KMS-11 (cell line): Measurements from ENCODE around the gene CRYBG1.

Source experiments
- H2AFZ ChIP-seq: fragments of 200-600 bp; sonication (generic); 2 replicates; pipeline ENCODE4 v1.6.1; 2016; ENCODE audit warnings: antibody characterized with exemption, mixed run types, low read depth
- H3K27ac ChIP-seq: fragments of 200-600 bp; sonication (generic); 2 replicates; pipeline ENCODE4 v1.6.1; 2016; ENCODE audit warnings: mild to moderate bottlenecking, mixed run types
- H3K27me3 ChIP-seq: fragments of 200-600 bp; sonication (generic); 2 replicates; pipeline ENCODE4 v1.6.1; 2017; ENCODE audit warnings: mild to moderate bottlenecking, low read depth, mixed run types, moderate library complexity; ENCODE audit not compliant: insufficient read depth
- H3K36me3 ChIP-seq: fragments of 200-600 bp; sonication (generic); 2 replicates; pipeline ENCODE4 v1.6.1; 2017; ENCODE audit warnings: mild to moderate bottlenecking, mixed run types; ENCODE audit not compliant: insufficient read depth
- H3K4me1 ChIP-seq: fragments of 200-600 bp; sonication (generic); 2 replicates; pipeline ENCODE4 v1.6.1; 2016; ENCODE audit warnings: mild to moderate bottlenecking, low read depth, mixed run types; ENCODE audit not compliant: poor library complexity, severe bottlenecking
- H3K4me2 ChIP-seq: fragments of 200-600 bp; sonication (generic); 2 replicates; pipeline ENCODE4 v1.7.0; 2016; ENCODE audit warnings: mild to moderate bottlenecking, mixed run types
- H3K4me3 ChIP-seq: fragments of 200-600 bp; sonication (generic); IDR thresholded peaks from 2 replicates; pipeline ENCODE4 v1.6.1; 2017; ENCODE audit warnings: low read depth, low read length, mixed read lengths; ENCODE audit not compliant: insufficient read depth
- H3K79me2 ChIP-seq: fragments of 200-600 bp; sonication (generic); 2 replicates; pipeline ENCODE4 v1.6.1; 2016; ENCODE audit warnings: low read depth, mixed run types; ENCODE audit not compliant: insufficient read depth
- H3K9ac ChIP-seq: fragments of 200-600 bp; sonication (generic); 2 replicates; pipeline ENCODE4 v1.6.1; 2016; ENCODE audit warnings: mild to moderate bottlenecking, mixed run types
- H4K20me1 ChIP-seq: fragments of 200-600 bp; sonication (generic); 2 replicates; pipeline ENCODE4 v1.6.1; 2016; ENCODE audit warnings: mild to moderate bottlenecking, mixed run types; ENCODE audit not compliant: insufficient read depth
- TF ChIP-seq, protein P1 (sequence below): fragments of 200-600 bp; sonication (generic); conservative IDR thresholded peaks from 2 replicates; pipeline ENCODE4 v1.6.1; 2017; ENCODE audit warnings: low read depth, mild to moderate bottlenecking, antibody characterized with exemption, low read length, moderate library complexity, mixed read lengths

Gene CRYBG1

GRCh38 chr6:106549521-106549920 is 189.0 kb downstream of the CRYBG1 start:
- TF ChIP-seq, protein P1, sequence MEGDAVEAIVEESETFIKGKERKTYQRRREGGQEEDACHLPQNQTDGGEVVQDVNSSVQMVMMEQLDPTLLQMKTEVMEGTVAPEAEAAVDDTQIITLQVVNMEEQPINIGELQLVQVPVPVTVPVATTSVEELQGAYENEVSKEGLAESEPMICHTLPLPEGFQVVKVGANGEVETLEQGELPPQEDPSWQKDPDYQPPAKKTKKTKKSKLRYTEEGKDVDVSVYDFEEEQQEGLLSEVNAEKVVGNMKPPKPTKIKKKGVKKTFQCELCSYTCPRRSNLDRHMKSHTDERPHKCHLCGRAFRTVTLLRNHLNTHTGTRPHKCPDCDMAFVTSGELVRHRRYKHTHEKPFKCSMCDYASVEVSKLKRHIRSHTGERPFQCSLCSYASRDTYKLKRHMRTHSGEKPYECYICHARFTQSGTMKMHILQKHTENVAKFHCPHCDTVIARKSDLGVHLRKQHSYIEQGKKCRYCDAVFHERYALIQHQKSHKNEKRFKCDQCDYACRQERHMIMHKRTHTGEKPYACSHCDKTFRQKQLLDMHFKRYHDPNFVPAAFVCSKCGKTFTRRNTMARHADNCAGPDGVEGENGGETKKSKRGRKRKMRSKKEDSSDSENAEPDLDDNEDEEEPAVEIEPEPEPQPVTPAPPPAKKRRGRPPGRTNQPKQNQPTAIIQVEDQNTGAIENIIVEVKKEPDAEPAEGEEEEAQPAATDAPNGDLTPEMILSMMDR: no peak
- no peaks in the 10 kb centered on the region for H3K36me3 ChIP-seq
- no peak overlapping the region for H3K4me3 ChIP-seq
- no peak overlapping the region for H3K27ac ChIP-seq
- no peaks in the 10 kb centered on the region for H3K27me3 ChIP-seq
- no peaks in the 10 kb centered on the region for H3K79me2 ChIP-seq
- no peak overlapping the region for H3K9ac ChIP-seq
- no peaks in the 10 kb centered on the region for H3K4me1 ChIP-seq
- no peak overlapping the region for H2AFZ ChIP-seq
- no peaks in the 10 kb centered on the region for H4K20me1 ChIP-seq
- no peak overlapping the region for H3K4me2 ChIP-seq

DNA sequence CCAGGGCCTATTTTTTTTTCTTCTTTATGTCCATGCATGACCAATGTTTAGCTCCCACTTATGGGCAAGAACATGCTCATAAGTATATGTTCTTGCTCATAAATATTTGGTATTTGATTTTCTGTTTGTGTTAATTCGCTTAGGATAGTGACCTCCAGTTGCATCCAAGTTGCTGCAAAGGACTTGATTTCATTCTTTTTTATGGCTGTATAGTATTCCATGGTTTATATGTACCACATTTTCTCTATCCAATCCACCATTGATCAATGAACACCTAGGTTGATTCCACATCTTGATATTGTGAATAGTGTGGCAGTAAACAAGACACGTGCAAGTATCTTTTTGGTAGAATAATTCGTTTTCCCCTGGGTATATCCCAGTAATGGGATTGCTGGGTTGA is 190.6 kb downstream of the CRYBG1 start:
- H4K20me1 ChIP-seq: no peaks in the 10 kb centered on the region
- no peaks in the 10 kb centered on the region for H3K36me3 ChIP-seq
- no peak overlapping the region for H3K27ac ChIP-seq
- no peaks in the 10 kb centered on the region for H3K27me3 ChIP-seq
- no peak overlapping the region for H2AFZ ChIP-seq
- H3K79me2 ChIP-seq: no peaks in the 10 kb centered on the region
- H3K4me2 ChIP-seq: no peak overlapping the region
- no peak overlapping the region for H3K9ac ChIP-seq
- no peaks in the 10 kb centered on the region for H3K4me1 ChIP-seq
- TF ChIP-seq, protein P1: no peak
- no peak overlapping the region for H3K4me3 ChIP-seq

DNA sequence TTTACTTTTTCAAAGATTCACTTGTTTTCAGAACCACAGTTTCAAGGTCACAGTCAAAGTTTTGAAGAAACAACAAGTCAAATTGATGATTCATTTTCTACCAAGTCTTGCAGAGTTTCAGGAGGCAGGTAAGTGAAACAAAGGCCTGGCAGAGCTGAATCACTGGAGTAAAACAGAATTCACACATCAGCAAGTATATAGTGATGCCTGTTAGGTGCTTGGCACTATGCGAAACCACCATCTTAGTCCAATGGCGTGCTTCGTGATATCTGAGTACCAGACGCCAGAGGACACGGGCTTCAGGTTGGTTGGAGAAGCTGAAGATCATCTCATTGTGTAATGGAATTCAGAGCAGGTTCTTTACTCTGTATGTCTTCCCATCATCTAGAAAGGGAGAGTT is 192.9 kb downstream of the CRYBG1 start:
- no peak overlapping the region for H3K4me3 ChIP-seq
- H3K79me2 ChIP-seq: no peaks in the 10 kb centered on the region
- no peaks in the 10 kb centered on the region for H3K4me1 ChIP-seq
- H3K36me3 ChIP-seq: no peaks in the 10 kb centered on the region
- H2AFZ ChIP-seq: no peak overlapping the region
- no peak overlapping the region for H3K9ac ChIP-seq
- no peak overlapping the region for H3K4me2 ChIP-seq
- no peaks in the 10 kb centered on the region for H3K27me3 ChIP-seq
- H4K20me1 ChIP-seq: no peaks in the 10 kb centered on the region
- no peak overlapping the region for H3K27ac ChIP-seq
- TF ChIP-seq, protein P1: no peak

- no peak overlapping the region for H3K4me3 ChIP-seq
Observed at GRCh38 chr6:106555767-106556166, 195.2 kb downstream of the CRYBG1 start.

More at GRCh38 chr6:106555767-106556166, 195.2 kb downstream of the CRYBG1 start:
- H3K4me1 ChIP-seq: no peaks in the 10 kb centered on the region
- H3K9ac ChIP-seq: no peak overlapping the region
- no peaks in the 10 kb centered on the region for H3K36me3 ChIP-seq
- TF ChIP-seq, protein P1: no peak
- H4K20me1 ChIP-seq: no peaks in the 10 kb centered on the region
- H2AFZ ChIP-seq: no peak overlapping the region
- H3K4me2 ChIP-seq: no peak overlapping the region
- H3K27me3 ChIP-seq: no peaks in the 10 kb centered on the region
- H3K27ac ChIP-seq: no peak overlapping the region
- H3K79me2 ChIP-seq: no peaks in the 10 kb centered on the region
